ENCODE results near the gene DHRS11.
A peak's percentile ranks its signal among the peaks of the same experiment; 100 is the strongest.

- peak; percentile 84 for TF ChIP-seq CTCF (IDR thresholded peaks at IDR 0.05; ENCODE audit: insufficient read depth, low read depth, low read length)
- no peak for TF ChIP-seq EZH2 (IDR thresholded peaks at IDR 0.05; ENCODE audit: insufficient read depth, low read length)
These were observed 37.7 kb downstream of the DHRS11 start for GRCh38 chr17:36629252-36629847.

Data from astrocyte (in vitro differentiated cells and primary cell).